Measurements from ENCODE around the gene ATP1A2. TPM values are rescaled to one million over a fixed set of nuclear protein-coding genes. Genes with fewer than 3 reads are reported as not detected.
"Not testable (repeated sequence)": the region's sequence is repeated elsewhere in the genome, so short reads cannot be mapped to it uniquely, and the experiment has no call there.

The ATP1A2 gene
- total and polyA plus RNA-seq, 5 experiments from 2014 or later, result not detected

GRCh38 chr1:160107512-160107911 is 8.0 kb upstream of the ATP1A2 start:
- Mint-ChIP-seq H3K27ac (peak overlapping the region in 2 of 10 donors; percentile 15 to 63), H3K36me3 (no peaks in the 10 kb centered on the region), H3K9me3 (no peaks in the 10 kb centered on the region), H3K4me3 (no peak overlapping the region), H3K27me3 (peaks cover 0 to 4% (median 1%) of the 10 kb centered on the region in 5 donors), H3K4me1 (peaks cover 10 to 19% (median 16%) of the 10 kb centered on the region in 4 donors)
- POLR2A ChIA-PET, result interaction anchor here (0.7 to 1.0 kb wide), 2 partner anchors 10 to 331 kb away, joined by 3 read pairs; no protein-coding TSS in a partner anchor
- DNase-seq (no peak), ATAC-seq (no peak)

GRCh38 chr1:160108888-160109662 is 6.5 kb upstream of the ATP1A2 start:
- no peaks in the 10 kb centered on the region for H3K36me3 Mint-ChIP-seq
- POLR2A ChIA-PET, result no interaction called here
- H3K27ac Mint-ChIP-seq, result peak overlapping the region in 5 of 10 donors; percentile 2 to 83 (median 48)
- H3K9me3 Mint-ChIP-seq, result no peaks in the 10 kb centered on the region
- peaks cover 0 to 11% (median 5%) of the 10 kb centered on the region in 5 donors for H3K27me3 Mint-ChIP-seq
- peak in 4 of 10 donors; percentile 25 to 39 (median 30) for DNase-seq
- ATAC-seq, result peak in 1 of 2 donors; percentile 48
- no peak overlapping the region for H3K4me3 Mint-ChIP-seq
- peaks cover 4 to 6% (median 5%) of the 10 kb centered on the region in 4 donors for H3K4me1 Mint-ChIP-seq

- POLR2A ChIA-PET, result no interaction called here
- no peak overlapping the region for H3K4me3 Mint-ChIP-seq
Observed at GRCh38 chr1:160109686-160110085, 5.9 kb upstream of the ATP1A2 start.

GRCh38 chr1:160111462-160111861 is 4.1 kb upstream of the ATP1A2 start:
- peaks cover 4 to 24% (median 8%) of the 10 kb centered on the region in 5 donors for H3K27me3 Mint-ChIP-seq
- H3K4me3 Mint-ChIP-seq, H3K9me3 Mint-ChIP-seq, DNase-seq, POLR2A ChIA-PET, H3K36me3 Mint-ChIP-seq, H3K4me1 Mint-ChIP-seq, ATAC-seq, H3K27ac Mint-ChIP-seq: not testable (repeated sequence)

More at GRCh38 chr1:160109686-160110085, 5.9 kb upstream of the ATP1A2 start:
- Mint-ChIP-seq H3K9me3 (no peaks in the 10 kb centered on the region), H3K27ac (peak overlapping the region in 1 of 10 donors; percentile 9), H3K4me1 (peaks cover under 1 to 6% (median 3%) of the 10 kb centered on the region in 4 donors), H3K27me3 (peaks cover 2 to 11% (median 6%) of the 10 kb centered on the region in 5 donors), H3K36me3 (no peaks in the 10 kb centered on the region)
- DNase-seq (no peak), ATAC-seq (no peak)

- Mint-ChIP-seq H3K4me1 (peaks cover 0 to 6% (median 2%) of the 10 kb centered on the region in 4 donors), H3K9me3 (no peaks in the 10 kb centered on the region), H3K27me3 (peaks cover 8 to 30% (median 10%) of the 10 kb centered on the region in 5 donors), H3K27ac (peak overlapping the region in 1 of 10 donors; percentile 41), H3K36me3 (no peaks in the 10 kb centered on the region), H3K4me3 (no peak overlapping the region)
- POLR2A ChIA-PET, result no interaction called here
- DNase-seq (no peak), ATAC-seq (no peak)
Observed at GRCh38 chr1:160112357-160112756, 3.2 kb upstream of the ATP1A2 start.

GRCh38 chr1:160113407-160113806 is 2.2 kb upstream of the ATP1A2 start:
- Mint-ChIP-seq H3K27ac (peak overlapping the region in 1 of 10 donors; percentile 26), H3K9me3 (no peaks in the 10 kb centered on the region), H3K36me3 (no peaks in the 10 kb centered on the region), H3K4me3 (no peak overlapping the region), H3K27me3 (peaks cover 8 to 31% (median 12%) of the 10 kb centered on the region in 5 donors), H3K4me1 (peaks cover 0 to 6% (median 2%) of the 10 kb centered on the region in 4 donors)
- DNase-seq, result no peak
- POLR2A ChIA-PET, result no interaction called here
- ATAC-seq, result no peak

GRCh38 chr1:160114085-160114484 is 1.5 kb upstream of the ATP1A2 start:
- H3K27me3 Mint-ChIP-seq, result peaks cover 5 to 31% (median 12%) of the 10 kb centered on the region in 5 donors
- no peak for ATAC-seq
- H3K27ac Mint-ChIP-seq, result no peak overlapping the region
- POLR2A ChIA-PET, result no interaction called here
- no peak for DNase-seq
- H3K4me3 Mint-ChIP-seq, result no peak overlapping the region
- no peaks in the 10 kb centered on the region for H3K36me3 Mint-ChIP-seq
- no peaks in the 10 kb centered on the region for H3K9me3 Mint-ChIP-seq
- peaks cover 0 to 2% (median under 1%) of the 10 kb centered on the region in 4 donors for H3K4me1 Mint-ChIP-seq

- POLR2A ChIA-PET, result interaction anchor here (1.0 kb wide), 1 partner anchor 8 kb away, joined by 3 read pairs; no protein-coding TSS in a partner anchor
- no peak for ATAC-seq
- H3K27me3 Mint-ChIP-seq, result peaks cover 5 to 31% (median 12%) of the 10 kb centered on the region in 5 donors
Observed at GRCh38 chr1:160116283-160117147, 956 bp downstream of the ATP1A2 start.

GRCh38 chr1:160117300-160117699 is 1.7 kb downstream of the ATP1A2 start:
- Mint-ChIP-seq H3K27ac (no peak overlapping the region), H3K4me3 (no peak overlapping the region), H3K27me3 (peaks cover 5 to 31% (median 12%) of the 10 kb centered on the region in 5 donors), H3K9me3 (no peaks in the 10 kb centered on the region), H3K4me1 (peaks cover 0 to 2% (median 0%) of the 10 kb centered on the region in 4 donors), H3K36me3 (no peaks in the 10 kb centered on the region)
- ATAC-seq, result no peak
- POLR2A ChIA-PET, result interaction anchor here (1.0 kb wide), 1 partner anchor 9 kb away, joined by 3 read pairs; no protein-coding TSS in a partner anchor
- no peak for DNase-seq

More at GRCh38 chr1:160116283-160117147, 956 bp downstream of the ATP1A2 start:
- H3K9me3 Mint-ChIP-seq, result no peaks in the 10 kb centered on the region
- H3K36me3 Mint-ChIP-seq, result no peaks in the 10 kb centered on the region
- peaks cover 0 to 2% (median 0%) of the 10 kb centered on the region in 4 donors for H3K4me1 Mint-ChIP-seq
- no peak overlapping the region for H3K4me3 Mint-ChIP-seq
- DNase-seq, result no peak
- peak overlapping the region in 2 of 10 donors; percentile 27 to 28 for H3K27ac Mint-ChIP-seq

GRCh38 chr1:160117709-160118183 is 2.2 kb downstream of the ATP1A2 start:
- no peak for ATAC-seq
- Mint-ChIP-seq H3K36me3 (no peaks in the 10 kb centered on the region), H3K27me3 (peaks cover 5 to 27% (median 12%) of the 10 kb centered on the region in 5 donors), H3K27ac (peak overlapping the region in 1 of 10 donors; percentile 53), H3K9me3 (no peaks in the 10 kb centered on the region), H3K4me3 (no peak overlapping the region), H3K4me1 (peaks cover 0 to under 1% (median 0%) of the 10 kb centered on the region in 4 donors)
- POLR2A ChIA-PET, result interaction anchor here (1.0 kb wide), 1 partner anchor 10 kb away, joined by 3 read pairs; no protein-coding TSS in a partner anchor
- DNase-seq, result no peak

- Mint-ChIP-seq H3K36me3 (no peaks in the 10 kb centered on the region), H3K4me3 (no peak overlapping the region), H3K4me1 (no peaks in the 10 kb centered on the region), H3K27me3 (peaks cover 5 to 24% (median 12%) of the 10 kb centered on the region in 5 donors), H3K27ac (no peak overlapping the region), H3K9me3 (no peaks in the 10 kb centered on the region)
- no peak for ATAC-seq
- POLR2A ChIA-PET, result interaction anchor here (0.7 kb wide), 1 partner anchor 1298 kb away, joined by 3 read pairs; no protein-coding TSS in a partner anchor
- DNase-seq, result no peak
Observed at GRCh38 chr1:160118928-160119327, 3.4 kb downstream of the ATP1A2 start.

- H3K27me3 Mint-ChIP-seq, result peaks cover 3 to 17% (median 7%) of the 10 kb centered on the region in 5 donors
- peak overlapping the region in 1 of 10 donors; percentile 27 for H3K27ac Mint-ChIP-seq
- POLR2A ChIA-PET, result no interaction called here
- no peak overlapping the region for H3K4me3 Mint-ChIP-seq
- no peaks in the 10 kb centered on the region for H3K4me1 Mint-ChIP-seq
- no peak for ATAC-seq
- no peak for DNase-seq
- H3K9me3 Mint-ChIP-seq, result no peaks in the 10 kb centered on the region
- H3K36me3 Mint-ChIP-seq, result no peaks in the 10 kb centered on the region
Observed at GRCh38 chr1:160120797-160121196, 5.2 kb downstream of the ATP1A2 start.

Data from naive thymus-derived CD8-positive, alpha-beta T cell (primary cell).